OCI-LY7 (cell line): ENCODE measurements around the gene ROBO1.

Source experiments
- CTCF ChIP-seq: fragments of 200-600 bp; sonication (generic); conservative IDR thresholded peaks from 2 replicates; pipeline ENCODE4 v1.5.1; 2014; ENCODE audit warnings: mild to moderate bottlenecking, antibody characterized with exemption, low read length, moderate library complexity, mixed read lengths
- EZH2phosphoT487 ChIP-seq: fragments of 200-600 bp; sonication (generic); IDR thresholded peaks from 2 replicates; pipeline ENCODE4 v1.6.1; 2018; ENCODE audit warnings: low read depth, borderline replicate concordance, mild to moderate bottlenecking, mixed run types, antibody characterized with exemption, low read length, moderate library complexity, mixed read lengths

GRCh38 chr3:78937475-78937874 is 830.3 kb downstream of the ROBO1 start:
- TF ChIP-seq CTCF = no peak
- no peak for TF ChIP-seq EZH2phosphoT487
